Liver (tissue), 3 donors: ENCODE measurements around the gene UCK2.

Experiments
- FOXA2 ChIP-seq: IDR thresholded peaks from 2 replicates; pipeline ENCODE4 v1.6.1; 2016; ENCODE audit warnings: antibody characterized with exemption
- GABPA ChIP-seq, 2 donors: IDR thresholded peaks in 1 of 2; conservative IDR thresholded peaks in 1 of 2; 2 replicates each; pipeline ENCODE4 v1.6.1; 2016; ENCODE audit warnings: antibody characterized with exemption in 2 of 2, mild to moderate bottlenecking in 1 of 2, moderate library complexity in 1 of 2
- JUND ChIP-seq, 2 donors: IDR thresholded peaks; 2 replicates each; pipeline ENCODE4 v1.6.1; 2016; ENCODE audit warnings: antibody characterized with exemption in 2 of 2
- RAD21 ChIP-seq, 2 donors: IDR thresholded peaks; 2 replicates each; pipeline ENCODE4 v1.6.1; 2016; ENCODE audit warnings: antibody characterized with exemption in 2 of 2, mild to moderate bottlenecking in 2 of 2
- TF ChIP-seq, protein P1 (sequence below): IDR thresholded peaks from 2 replicates; pipeline ENCODE4 v1.6.1; 2016; ENCODE audit warnings: antibody characterized with exemption
- TF ChIP-seq, protein P2 (sequence below): fragments of 150-350 bp; IDR thresholded peaks from 2 replicates; pipeline ENCODE4 v1.5.1; 2017; ENCODE audit warnings: improper control_type of control experiment, low read depth, low read length; ENCODE audit not compliant: missing input control
- TF ChIP-seq, protein P3 (sequence below): IDR thresholded peaks from 2 replicates; pipeline ENCODE4 v1.6.1; 2016; ENCODE audit warnings: antibody characterized with exemption
- donor health status: healthy.
- donor health status: healthy.

DNA sequence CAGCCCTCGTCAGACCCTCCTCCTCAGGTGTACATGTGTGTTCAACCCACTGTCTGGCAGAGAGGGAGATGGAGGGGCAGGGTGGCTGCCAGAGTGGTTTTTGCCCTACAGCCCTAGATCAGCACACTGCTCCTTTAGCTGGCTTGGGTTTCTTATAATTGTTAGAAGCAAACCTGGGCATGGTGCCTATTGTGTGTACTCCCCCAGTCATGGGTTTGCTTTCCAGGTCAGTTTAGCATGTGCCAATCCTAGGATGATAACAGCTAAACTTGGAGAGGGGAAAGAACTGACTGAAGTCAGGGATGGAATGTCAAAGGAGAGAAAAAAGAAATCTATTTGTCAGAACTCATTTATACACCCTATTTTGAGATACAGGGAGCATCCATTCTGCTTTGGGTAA is 63.3 kb downstream of the UCK2 start:
- TF ChIP-seq JUND (IDR thresholded peaks at IDR 0.05) = no peak
- TF ChIP-seq, protein P1, sequence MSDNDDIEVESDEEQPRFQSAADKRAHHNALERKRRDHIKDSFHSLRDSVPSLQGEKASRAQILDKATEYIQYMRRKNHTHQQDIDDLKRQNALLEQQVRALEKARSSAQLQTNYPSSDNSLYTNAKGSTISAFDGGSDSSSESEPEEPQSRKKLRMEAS = no peak
- TF ChIP-seq, protein P2, sequence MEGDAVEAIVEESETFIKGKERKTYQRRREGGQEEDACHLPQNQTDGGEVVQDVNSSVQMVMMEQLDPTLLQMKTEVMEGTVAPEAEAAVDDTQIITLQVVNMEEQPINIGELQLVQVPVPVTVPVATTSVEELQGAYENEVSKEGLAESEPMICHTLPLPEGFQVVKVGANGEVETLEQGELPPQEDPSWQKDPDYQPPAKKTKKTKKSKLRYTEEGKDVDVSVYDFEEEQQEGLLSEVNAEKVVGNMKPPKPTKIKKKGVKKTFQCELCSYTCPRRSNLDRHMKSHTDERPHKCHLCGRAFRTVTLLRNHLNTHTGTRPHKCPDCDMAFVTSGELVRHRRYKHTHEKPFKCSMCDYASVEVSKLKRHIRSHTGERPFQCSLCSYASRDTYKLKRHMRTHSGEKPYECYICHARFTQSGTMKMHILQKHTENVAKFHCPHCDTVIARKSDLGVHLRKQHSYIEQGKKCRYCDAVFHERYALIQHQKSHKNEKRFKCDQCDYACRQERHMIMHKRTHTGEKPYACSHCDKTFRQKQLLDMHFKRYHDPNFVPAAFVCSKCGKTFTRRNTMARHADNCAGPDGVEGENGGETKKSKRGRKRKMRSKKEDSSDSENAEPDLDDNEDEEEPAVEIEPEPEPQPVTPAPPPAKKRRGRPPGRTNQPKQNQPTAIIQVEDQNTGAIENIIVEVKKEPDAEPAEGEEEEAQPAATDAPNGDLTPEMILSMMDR = no peak
- no peak for TF ChIP-seq RAD21 (IDR thresholded peaks at IDR 0.05)
- no peak for TF ChIP-seq GABPA (IDR thresholded peaks at IDR 0.05 in 1 of 2, conservative IDR thresholded peaks at IDR 0.05 in 1 of 2)
- no peak for TF ChIP-seq FOXA2
- TF ChIP-seq, protein P3, sequence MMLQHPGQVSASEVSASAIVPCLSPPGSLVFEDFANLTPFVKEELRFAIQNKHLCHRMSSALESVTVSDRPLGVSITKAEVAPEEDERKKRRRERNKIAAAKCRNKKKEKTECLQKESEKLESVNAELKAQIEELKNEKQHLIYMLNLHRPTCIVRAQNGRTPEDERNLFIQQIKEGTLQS = no peak
